Activated T-cell treated with anti-CD3 and anti-CD28 coated beads, Interleukin-2, amount 50 U/mL, for 72 hours (primary cell): ENCODE results near the gene SPDYE4. TPM values are rescaled to one million over a fixed set of nuclear protein-coding genes. Genes with fewer than 3 reads are reported as not detected.
"Not testable (repeated sequence)": the region's sequence is repeated elsewhere in the genome, so short reads cannot be mapped to it uniquely, and the experiment has no call there.

Experiments
- ATAC-seq, 2 donors: fragments of 150-1000 bp; cut with Tn5 transposase; replicated peaks in 1 of 2; 2 replicates each; pipeline ENCODE4 v1.10.0; 2021; ENCODE audit warnings: moderate library complexity in 2 of 2, mild to moderate bottlenecking in 1 of 2
- DNase-seq, 2 donors: peaks; one replicate each; pipeline ENCODE4 v3.0.0; 2021 to 2022; ENCODE audit warnings: mixed read lengths in 1 of 2
- H3K27ac Mint-ChIP-seq: one replicate; pipeline ENCODE4 v1.8.0; 2022; ENCODE audit warnings: mild to moderate bottlenecking, moderate library complexity, mixed read lengths
- H3K27me3 Mint-ChIP-seq: one replicate; pipeline ENCODE4 v1.8.0; 2022; ENCODE audit warnings: low read depth, mixed read lengths
- H3K36me3 Mint-ChIP-seq, 2 donors: one replicate each; pipeline ENCODE4 v1.8.0; 2022; ENCODE audit warnings: mixed read lengths in 2 of 2, mild to moderate bottlenecking in 1 of 2; ENCODE audit not compliant: insufficient read depth in 2 of 2
- H3K4me1 Mint-ChIP-seq: one replicate; pipeline ENCODE4 v1.8.0; 2022; ENCODE audit warnings: low read depth, mixed read lengths
- H3K4me3 Mint-ChIP-seq, 2 donors: one replicate each; pipeline ENCODE4 v1.8.0; 2022; ENCODE audit warnings: mild to moderate bottlenecking in 2 of 2, mixed read lengths in 2 of 2, moderate library complexity in 2 of 2
- H3K9me3 Mint-ChIP-seq, 2 donors: one replicate each; pipeline ENCODE4 v1.8.0; 2022; ENCODE audit warnings: mixed read lengths in 2 of 2
- total RNA-seq, 2 donors: library from RNA; stranded (reverse); gene quantifications; one replicate each; pipeline ENCODE4 v1.2.3, GENCODE V29; 2022

SPDYE4 gene, protein sequence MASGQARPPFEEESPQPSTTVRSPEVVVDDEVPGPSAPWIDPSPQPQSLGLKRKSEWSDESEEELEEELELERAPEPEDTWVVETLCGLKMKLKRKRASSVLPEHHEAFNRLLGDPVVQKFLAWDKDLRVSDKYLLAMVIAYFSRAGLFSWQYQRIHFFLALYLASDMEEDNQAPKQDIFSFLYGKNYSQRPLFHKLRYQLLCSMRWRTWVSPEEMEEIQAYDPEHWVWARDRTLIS
- not detected for total RNA-seq

DNA sequence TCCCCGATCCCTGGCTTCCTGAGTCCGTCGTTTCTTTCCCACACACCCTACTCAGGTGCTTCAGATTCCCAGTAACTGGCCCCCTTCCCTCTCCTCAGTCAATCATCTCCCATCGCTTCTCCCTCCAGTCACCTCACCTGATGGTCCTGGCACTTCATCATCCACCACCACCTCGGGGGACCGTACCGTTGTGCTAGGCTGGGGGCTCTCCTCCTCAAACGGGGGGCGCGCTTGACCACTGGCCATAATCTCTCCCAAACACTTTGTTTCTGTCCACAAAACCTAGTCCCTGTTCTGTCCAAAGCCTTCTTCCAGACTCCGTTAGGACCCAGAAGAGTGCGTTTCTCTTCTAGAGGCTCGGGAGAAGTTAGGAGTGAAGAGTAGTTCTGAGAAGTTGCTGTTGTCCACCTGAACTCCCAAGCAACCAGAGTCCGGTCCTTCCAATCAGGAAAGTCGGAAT lies at the start of gene SPDYE4:
TSS of gene SPDYE4 (minus strand) at position 410 of the 460 bp plus-strand sequence. CDS start at position 246, 164 bp downstream.
- Mint-ChIP-seq H3K27ac (no peak within 1 kb of the TSS), H3K9me3 (peaks cover 0 to 2% of the 10 kb centered on the region in 2 donors), H3K36me3 (no peaks in the 10 kb centered on the region), H3K4me3 (no peak within 1 kb of the TSS), H3K4me1 (no peaks in the 10 kb centered on the region), H3K27me3 (peaks cover 24% of the 10 kb centered on the region)
- no peak for DNase-seq
- no peak for ATAC-seq

DNA sequence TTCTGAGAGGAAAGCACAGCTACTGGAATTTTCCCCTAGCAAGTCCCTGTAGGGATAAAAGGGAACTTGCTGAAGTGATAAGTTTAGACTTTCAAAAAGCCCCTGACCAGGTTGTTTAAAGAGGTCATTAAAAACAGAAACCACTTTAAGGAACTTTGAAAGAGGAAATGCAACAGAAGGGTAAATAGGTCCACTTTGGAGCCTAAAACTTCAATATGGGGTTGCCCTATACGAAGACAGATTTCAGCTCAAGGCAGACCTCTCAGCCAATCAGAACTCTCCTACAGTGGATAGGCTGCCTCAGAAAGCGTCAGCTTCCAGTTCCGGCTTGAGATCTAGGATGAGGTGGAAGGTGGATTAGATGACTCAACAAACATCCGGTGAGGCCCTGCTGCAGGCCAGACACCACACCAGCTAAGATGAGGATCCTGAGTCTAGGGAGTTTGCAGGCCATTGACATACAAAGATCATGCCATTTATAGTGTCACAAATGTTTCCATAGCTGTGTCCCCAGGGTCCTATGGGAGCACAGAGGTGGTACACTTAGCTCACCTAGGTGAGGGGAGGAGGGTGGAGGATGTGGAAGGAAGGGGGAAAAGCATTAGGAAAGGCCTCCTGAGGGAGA lies 48.7 kb upstream of the SPDYE4 start:
- H3K27ac Mint-ChIP-seq, result no peak overlapping the region
- H3K4me3 Mint-ChIP-seq, result no peak overlapping the region
- peaks cover 7% of the 10 kb centered on the region for H3K4me1 Mint-ChIP-seq
- DNase-seq (no peak), ATAC-seq (peak in 1 of 2 donors; percentile 60)
- peaks cover 5 to 13% of the 10 kb centered on the region in 2 donors for H3K9me3 Mint-ChIP-seq
- peaks cover 3 to 12% of the 10 kb centered on the region in 2 donors for H3K36me3 Mint-ChIP-seq
- H3K27me3 Mint-ChIP-seq, result no peaks in the 10 kb centered on the region

DNA sequence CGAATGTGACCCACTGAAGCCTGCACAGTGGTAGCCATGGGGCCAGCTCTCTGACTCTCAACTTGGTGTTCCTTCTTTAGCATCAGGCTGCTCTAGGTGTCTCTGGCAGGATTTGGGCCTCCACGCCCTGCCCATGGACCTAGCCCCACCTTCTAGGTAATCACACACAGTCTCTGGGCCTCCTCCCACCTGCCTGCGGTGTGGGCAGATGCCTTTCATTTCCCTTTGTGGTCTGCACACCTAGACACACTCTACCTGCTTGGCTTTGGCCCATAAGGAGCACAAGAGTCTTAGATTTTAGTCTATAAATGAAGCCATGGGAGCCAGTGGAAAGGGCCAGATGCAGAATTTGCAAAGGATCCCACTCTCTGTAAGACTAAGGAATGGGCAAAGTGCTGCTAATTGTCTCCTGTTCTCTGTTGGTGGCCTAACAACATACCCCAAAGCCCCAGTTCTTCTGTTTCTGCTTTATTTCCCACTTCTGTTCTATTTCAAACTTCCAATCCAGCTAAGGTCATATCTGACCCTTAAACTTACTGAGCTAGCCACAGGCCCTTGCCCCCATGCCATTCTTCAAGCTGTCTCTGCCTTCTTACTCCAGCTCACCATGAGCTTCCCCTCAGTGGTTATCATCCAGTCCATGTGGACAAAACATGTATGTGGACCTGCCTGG lies 48.0 kb upstream of the SPDYE4 start:
- no peak overlapping the region for H3K4me3 Mint-ChIP-seq
- no peak for ATAC-seq

DNA sequence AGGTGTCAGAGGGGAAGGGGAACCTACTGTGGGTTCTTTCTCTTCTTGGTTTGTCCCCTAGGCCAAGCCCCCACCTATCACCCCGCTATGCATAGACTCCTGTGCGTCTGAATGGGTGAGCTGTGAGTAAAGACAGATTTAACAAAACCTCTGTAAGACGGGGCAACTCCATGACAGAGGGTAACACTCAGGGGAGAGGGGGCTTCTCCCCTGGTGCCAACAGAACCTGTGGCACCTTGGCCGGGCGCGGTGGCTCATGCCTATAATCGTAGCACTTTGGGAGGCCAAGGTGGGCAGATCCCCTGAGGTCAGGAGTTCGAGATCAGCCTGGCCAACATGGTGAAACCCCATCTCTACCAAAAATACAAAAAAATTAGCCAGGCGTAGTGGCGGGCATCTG lies 47.0 kb upstream of the SPDYE4 start:
- not testable (repeated sequence) for H3K36me3 Mint-ChIP-seq, H3K4me3 Mint-ChIP-seq, DNase-seq, H3K27ac Mint-ChIP-seq, H3K27me3 Mint-ChIP-seq, H3K9me3 Mint-ChIP-seq, H3K4me1 Mint-ChIP-seq, ATAC-seq

More for the DNA sequence above, 48.0 kb upstream of the SPDYE4 start:
- Mint-ChIP-seq H3K36me3 (peaks cover 3 to 8% of the 10 kb centered on the region in 2 donors), H3K4me1 (peaks cover 7% of the 10 kb centered on the region), H3K27ac (no peak overlapping the region), H3K27me3 (no peaks in the 10 kb centered on the region), H3K9me3 (peaks cover 5 to 10% of the 10 kb centered on the region in 2 donors)
- no peak for DNase-seq

DNA sequence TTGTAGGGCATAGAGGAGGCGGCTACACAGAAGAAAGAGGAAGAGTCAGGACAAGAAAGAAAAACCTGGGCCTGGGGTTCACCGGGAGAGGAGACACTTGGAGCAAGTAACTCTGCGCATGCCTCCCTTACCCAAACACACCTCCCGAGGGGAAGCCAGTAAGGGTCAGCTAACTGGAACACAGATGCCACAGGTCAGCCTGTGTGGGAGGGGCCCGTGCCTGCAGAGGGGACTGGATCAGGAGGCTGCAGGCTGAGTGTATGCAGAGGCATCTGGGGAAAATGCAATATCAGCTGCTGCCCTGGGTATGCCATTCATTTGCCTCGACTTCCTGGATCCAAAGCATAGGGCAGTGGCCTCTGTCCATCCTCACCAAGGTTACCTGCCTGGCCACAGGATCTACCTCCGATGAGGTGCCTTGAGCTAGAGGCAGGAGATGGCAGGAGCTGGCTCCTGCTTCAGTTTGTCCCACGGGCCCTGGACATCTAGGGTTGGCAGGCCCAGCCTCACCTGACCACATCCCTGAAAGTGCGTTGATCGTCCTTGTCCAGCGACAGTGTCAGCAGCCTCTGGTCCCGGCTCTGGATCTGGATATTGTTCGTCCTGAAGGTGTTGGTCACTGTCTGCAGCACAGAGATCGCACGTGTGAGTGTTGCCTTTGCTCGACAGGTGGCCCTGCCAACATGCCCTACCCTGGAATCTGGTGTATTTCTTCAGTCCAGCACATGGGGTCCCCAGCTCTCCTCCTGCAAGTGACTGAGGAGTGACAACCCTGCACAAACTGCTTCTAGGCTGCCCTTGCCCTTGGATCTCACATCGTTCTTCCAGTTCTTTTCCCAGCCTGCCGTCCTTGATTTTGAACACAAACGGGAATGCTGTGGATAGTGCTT lies 45.4 kb upstream of the SPDYE4 start:
- H3K36me3 Mint-ChIP-seq, result peaks cover 2 to 3% of the 10 kb centered on the region in 2 donors
- H3K4me1 Mint-ChIP-seq, result peaks cover 7% of the 10 kb centered on the region
- H3K4me3 Mint-ChIP-seq, result no peak overlapping the region
- H3K9me3 Mint-ChIP-seq, result peaks cover 0 to 6% of the 10 kb centered on the region in 2 donors
- no peaks in the 10 kb centered on the region for H3K27me3 Mint-ChIP-seq
- no peak overlapping the region for H3K27ac Mint-ChIP-seq
- DNase-seq, result no peak
- no peak for ATAC-seq

DNA sequence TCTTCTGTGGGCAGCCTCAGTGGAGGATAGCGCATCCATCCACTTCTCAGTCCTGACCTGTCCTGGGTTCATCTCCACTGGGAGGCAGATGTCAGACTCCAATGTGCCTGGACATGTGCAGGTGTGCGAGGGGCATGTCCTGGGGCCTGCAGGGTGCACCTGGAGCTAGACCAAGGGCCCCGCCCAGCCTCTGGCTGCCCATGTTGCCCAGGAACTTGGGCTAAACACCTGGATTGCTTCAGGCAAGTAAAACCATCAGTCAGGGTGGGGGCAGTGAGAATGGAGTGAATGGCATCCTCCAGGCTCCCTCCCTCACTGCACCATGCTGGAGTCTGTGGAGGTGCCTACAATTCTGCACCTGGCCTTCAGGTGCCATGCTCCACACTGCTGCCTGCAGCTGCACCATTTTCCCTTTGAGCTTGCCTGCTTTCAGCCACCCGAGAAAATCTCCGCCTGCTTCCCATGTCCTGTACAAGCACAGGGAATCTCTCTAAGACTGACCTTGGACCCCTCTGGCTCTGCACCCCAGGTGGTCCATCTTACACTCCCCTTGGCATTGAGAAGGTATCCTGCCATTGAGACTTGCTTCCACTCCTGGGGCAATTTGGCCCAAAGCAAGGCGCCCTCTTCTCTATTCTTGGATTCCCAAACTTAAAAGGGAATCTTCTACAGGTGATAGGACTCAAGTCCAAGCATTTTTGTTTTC lies 42.9 kb upstream of the SPDYE4 start:
- H3K27me3 Mint-ChIP-seq, result no peaks in the 10 kb centered on the region
- ATAC-seq (no peak), DNase-seq (no peak)
- no peaks in the 10 kb centered on the region for H3K4me1 Mint-ChIP-seq
- H3K4me3 Mint-ChIP-seq, result no peak overlapping the region
- no peak overlapping the region for H3K27ac Mint-ChIP-seq
- H3K9me3 Mint-ChIP-seq, result no peaks in the 10 kb centered on the region
- no peaks in the 10 kb centered on the region for H3K36me3 Mint-ChIP-seq

DNA sequence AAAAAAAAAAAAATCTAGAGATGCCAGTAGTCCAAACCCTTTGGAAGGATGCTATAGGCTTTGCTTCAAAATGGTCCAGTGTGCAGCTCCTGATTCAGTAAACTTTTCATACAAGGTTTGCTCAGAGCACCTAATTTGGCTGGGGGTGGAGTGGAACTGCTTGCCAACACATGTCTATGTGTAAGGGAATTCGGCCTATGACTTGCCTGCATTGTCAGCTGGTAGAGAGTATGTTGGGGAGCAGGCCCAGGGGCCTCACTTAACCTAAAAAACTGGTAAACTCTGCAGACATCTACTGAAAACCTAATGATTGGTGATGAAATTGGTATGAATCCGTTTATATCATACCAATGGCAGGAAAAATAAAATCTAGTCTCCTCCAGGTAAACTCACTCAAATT lies 42.3 kb upstream of the SPDYE4 start:
- H3K4me3 Mint-ChIP-seq, result no peak overlapping the region
- DNase-seq, result no peak
- no peaks in the 10 kb centered on the region for H3K27me3 Mint-ChIP-seq

DNA sequence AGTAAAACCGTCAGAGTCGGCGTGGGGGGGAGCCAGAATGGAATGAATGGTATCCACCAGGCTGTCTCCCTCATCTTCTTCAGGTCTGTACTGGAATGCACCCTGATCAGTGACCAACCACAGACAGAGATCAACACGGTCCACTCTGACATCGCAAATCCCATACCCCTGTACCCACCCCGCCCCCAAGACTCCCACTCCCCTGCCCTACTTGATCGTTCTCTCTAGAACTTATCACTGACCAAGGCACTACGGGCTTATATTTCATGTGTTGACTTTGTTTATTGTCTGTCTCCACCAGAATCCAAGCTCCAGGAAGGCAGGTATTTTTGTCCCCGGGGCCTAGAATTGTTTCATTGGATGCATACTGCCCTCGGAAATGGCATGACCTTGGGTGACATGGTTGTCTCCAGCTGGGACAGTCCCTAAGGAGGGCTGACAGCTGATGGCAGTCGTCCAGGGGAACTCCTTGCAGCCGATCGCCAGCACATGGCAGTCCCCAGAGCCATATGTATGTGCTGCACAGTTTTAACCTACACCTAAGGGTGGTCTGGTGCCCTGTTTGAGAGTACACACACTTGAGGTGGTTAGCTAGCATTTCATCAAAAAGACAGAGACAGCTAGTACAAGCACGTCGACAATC lies 41.3 kb upstream of the SPDYE4 start:
- no peak overlapping the region for H3K4me3 Mint-ChIP-seq
- ATAC-seq (no peak), DNase-seq (no peak)
- no peaks in the 10 kb centered on the region for H3K9me3 Mint-ChIP-seq
- no peaks in the 10 kb centered on the region for H3K27me3 Mint-ChIP-seq
- no peaks in the 10 kb centered on the region for H3K4me1 Mint-ChIP-seq
- H3K36me3 Mint-ChIP-seq, result no peaks in the 10 kb centered on the region
- H3K27ac Mint-ChIP-seq, result no peak overlapping the region

More for the DNA sequence above, 42.3 kb upstream of the SPDYE4 start:
- Mint-ChIP-seq H3K9me3 (no peaks in the 10 kb centered on the region), H3K27ac (no peak overlapping the region), H3K36me3 (no peaks in the 10 kb centered on the region), H3K4me1 (no peaks in the 10 kb centered on the region)
- ATAC-seq, result no peak

DNA sequence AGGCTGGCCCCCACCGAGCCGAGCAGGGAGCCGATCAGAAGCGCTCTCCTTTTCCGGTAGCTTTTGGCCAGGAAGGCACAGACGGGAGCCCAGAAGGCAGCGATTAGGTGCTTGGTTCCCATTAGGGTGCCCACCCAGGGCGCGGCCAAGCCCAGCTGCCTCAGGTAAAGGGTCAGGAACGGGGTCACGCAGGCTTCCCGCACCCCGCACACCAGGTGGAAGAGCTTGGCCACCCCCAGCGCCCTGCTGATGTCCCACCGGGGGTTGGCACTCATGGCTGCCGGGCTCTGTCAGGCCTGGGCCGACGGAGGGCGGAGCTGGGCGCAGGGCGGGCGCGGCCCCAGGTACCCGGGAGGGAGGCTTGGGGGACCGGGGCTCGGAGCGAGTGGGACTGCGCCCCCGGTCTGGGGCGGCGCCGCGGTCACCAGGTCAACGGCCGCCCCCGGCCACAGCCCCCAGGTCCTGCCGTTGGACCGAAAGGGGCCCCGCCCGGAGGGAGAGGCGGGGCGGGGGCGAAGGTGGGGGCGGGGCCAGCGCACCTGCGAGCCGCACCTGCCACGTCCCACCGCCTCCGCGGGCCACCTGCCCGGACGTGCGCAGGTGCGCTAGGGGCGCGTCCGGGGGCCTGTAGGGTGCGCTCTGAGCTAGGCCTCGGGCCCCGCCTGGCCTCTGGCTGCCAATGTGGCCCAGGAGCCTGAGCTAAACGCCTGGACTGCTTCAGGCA lies 40.7 kb upstream of the SPDYE4 start, which contains the start of gene MFSD6L:
TSS of gene MFSD6L (minus strand) at position 520 of the 724 bp plus-strand sequence. CDS start at position 275, 245 bp downstream.
- Mint-ChIP-seq H3K9me3 (no peaks in the 10 kb centered on the region), H3K36me3 (no peaks in the 10 kb centered on the region)
- no peak for ATAC-seq

DNA sequence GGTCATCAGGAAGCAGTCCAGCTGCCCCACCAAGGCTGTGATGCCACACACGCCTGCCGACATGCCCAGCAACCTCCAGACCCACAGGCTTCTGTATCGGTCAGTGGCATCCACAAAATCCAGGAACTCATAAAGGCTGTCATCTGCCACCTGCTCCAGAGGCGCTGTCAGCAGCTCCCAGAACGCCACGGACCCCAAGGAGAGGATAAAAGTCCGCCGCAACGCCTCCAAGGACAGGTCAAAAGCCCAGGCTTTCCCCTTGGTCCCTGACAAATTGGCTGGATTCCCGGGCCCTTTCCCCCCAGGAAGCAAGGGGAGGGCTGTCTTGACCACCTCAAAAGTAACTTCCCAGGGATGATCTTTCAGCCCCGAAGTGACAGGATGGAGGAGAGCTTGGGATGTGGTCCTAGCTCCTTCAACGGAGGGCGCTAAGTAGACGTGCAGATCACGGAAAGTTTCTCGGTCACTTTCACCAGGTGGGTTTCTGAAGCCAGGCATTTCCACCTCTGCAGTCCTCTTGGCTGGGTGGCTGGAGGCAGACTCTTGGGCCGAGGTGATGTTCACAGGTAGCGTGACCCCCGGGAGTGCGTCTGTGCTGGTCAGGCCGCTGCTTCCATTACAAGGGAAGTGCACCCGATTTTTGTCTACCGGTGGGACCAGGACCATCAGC lies 40.0 kb upstream of the SPDYE4 start:
- H3K4me3 Mint-ChIP-seq, result no peak overlapping the region
- peaks cover 0 to 2% of the 10 kb centered on the region in 2 donors for H3K36me3 Mint-ChIP-seq
- DNase-seq (no peak), ATAC-seq (no peak)
- H3K27ac Mint-ChIP-seq, result no peak overlapping the region
- no peaks in the 10 kb centered on the region for H3K4me1 Mint-ChIP-seq
- H3K27me3 Mint-ChIP-seq, result no peaks in the 10 kb centered on the region
- H3K9me3 Mint-ChIP-seq, result no peaks in the 10 kb centered on the region

More for the DNA sequence above, 40.7 kb upstream of the SPDYE4 start, which contains the start of gene MFSD6L:
- Mint-ChIP-seq H3K27me3 (no peaks in the 10 kb centered on the region), H3K27ac (no peak within 1 kb of the TSS), H3K4me1 (no peaks in the 10 kb centered on the region), H3K4me3 (no peak within 1 kb of the TSS)
- DNase-seq, result no peak

DNA sequence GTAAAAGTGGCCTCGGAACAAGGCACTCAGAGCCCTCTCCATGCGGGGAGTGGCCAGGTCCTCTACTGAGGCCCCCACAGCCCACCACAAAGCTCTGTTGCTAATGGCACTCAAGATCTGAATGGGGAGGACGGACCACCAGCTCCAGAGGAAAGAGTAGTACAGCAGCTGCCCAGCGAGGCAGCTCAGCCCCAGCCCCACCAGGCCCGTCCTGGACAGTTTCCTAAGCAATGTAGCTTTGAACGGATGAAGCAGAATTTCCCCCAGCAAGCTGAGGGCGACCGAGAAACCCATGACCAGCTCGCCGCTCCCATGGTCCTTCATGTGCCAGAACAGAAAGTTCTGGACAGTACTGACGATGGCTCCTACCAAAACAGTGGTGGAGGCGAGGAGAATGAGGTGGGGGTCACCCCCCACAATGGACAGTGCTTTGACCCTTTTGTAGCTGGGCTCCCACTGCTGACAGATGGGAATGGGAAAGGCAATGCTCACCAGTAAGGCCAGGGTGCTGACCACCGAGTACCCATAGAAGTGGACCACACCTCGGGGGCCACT lies 39.4 kb upstream of the SPDYE4 start:
- no peak for ATAC-seq
- peaks cover 0 to 2% of the 10 kb centered on the region in 2 donors for H3K36me3 Mint-ChIP-seq
- no peak overlapping the region for H3K27ac Mint-ChIP-seq
- H3K4me3 Mint-ChIP-seq, result no peak overlapping the region
- no peaks in the 10 kb centered on the region for H3K9me3 Mint-ChIP-seq
- no peaks in the 10 kb centered on the region for H3K4me1 Mint-ChIP-seq
- DNase-seq, result no peak
- H3K27me3 Mint-ChIP-seq, result no peaks in the 10 kb centered on the region
